HepG2 (cell line): Measurements from ENCODE around the gene IL18RAP. TPM values are rescaled to one million over a fixed set of nuclear protein-coding genes. Genes with fewer than 3 reads are reported as not detected.

Source experiments
- ATAC-seq: fragments of 200-7000 bp; cut with Tn5 transposase; 3 replicates; pipeline ENCODE4 v1.9.1; 2020; ENCODE audit warnings: mild to moderate bottlenecking, moderate library complexity
- BruUV-seq: library from RNA; stranded (reverse); fragments of 400-500 nt; replicated peaks from 2 replicates; lab custom pipeline; 2021; lab: Mats Ljungman, UMichigan
- CTCF ChIA-PET: fragments of 300-600 bp; formaldehyde crosslinking; extraction: SDS; loops from one replicate; lab custom pipeline; 2021; ENCODE audit warnings: low total read pairs, inconsistent platforms, low intra/inter-chr PET ratio; lab: Yijun Ruan, JAX
- POLR2A ChIA-PET: fragments of 350-600 bp; sonication (Branson Sonifier 250); formaldehyde crosslinking; loops from one replicate; lab custom pipeline; 2020; ENCODE audit warnings: antibody characterized with exemption, inconsistent platforms; lab: Yijun Ruan, JAX
- DNase-seq: peaks from one replicate; pipeline ENCODE4 v3.0.0-alpha.2; 2015; ENCODE audit warnings: low spot score
- FAIRE-seq: peaks from 3 replicates; lab custom pipeline; 2011; peaks lifted over from hg19 to GRCh38; lab: Jason Lieb, UNC
- H2AFZ ChIP-seq: one replicate; pipeline ENCODE4 v1.6.1; 2011; ENCODE audit warnings: low read length, inconsistent platforms
- H3K27ac ChIP-seq: fragments of 300-600 bp; 3 replicates; pipeline ENCODE4 v1.8.0; 2011; ENCODE audit warnings: mixed run types, mild to moderate bottlenecking, mixed read lengths, low read length, inconsistent platforms; ENCODE audit not compliant: insufficient read depth; ENCODE audit errors: extremely low read length
- H3K27me3 ChIP-seq, 2 experiments: fragments of 200-600 bp in 1 of 2; 2 replicates in 1 of 2; 3 replicates in 1 of 2; pipeline versions ENCODE4 v1.6.0 to v1.8.0; 2011; ENCODE audit warnings: low read length in 2 of 2, mild to moderate bottlenecking in 2 of 2, moderate library complexity in 2 of 2, inconsistent platforms in 1 of 2; ENCODE audit not compliant: insufficient read depth in 2 of 2, control insufficient read depth in 1 of 2
- H3K36me3 ChIP-seq, 2 experiments: fragments of 200-600 bp in 1 of 2; replicated peaks in 1 of 2; 2 replicates in 1 of 2; 3 replicates in 1 of 2; pipeline versions ENCODE4 v1.5.1 to v1.8.0; 2011; ENCODE audit warnings: low read length in 2 of 2, inconsistent platforms in 1 of 2; ENCODE audit not compliant: insufficient read depth in 2 of 2, control insufficient read depth in 1 of 2
- H3K4me1 ChIP-seq: 2 replicates; pipeline ENCODE4 v1.5.1; 2012; ENCODE audit warnings: low read length, inconsistent platforms; ENCODE audit not compliant: insufficient read depth
- H3K4me2 ChIP-seq: 2 replicates; pipeline ENCODE4 v1.6.0; 2011; ENCODE audit warnings: low read depth, low read length, inconsistent platforms
- H3K4me3 ChIP-seq, 3 experiments: fragments of 200-600 bp in 1 of 3; sonication (generic), shearing (Covaris generic) in 1 of 3; replicated peaks in 1 of 3; 2 replicates each; pipeline ENCODE4 v1.5.1; 2011 to 2016; ENCODE audit warnings: low read length in 3 of 3, inconsistent platforms in 2 of 3, low read depth in 2 of 3, mild to moderate bottlenecking in 2 of 3, control low read depth in 1 of 3, mixed read lengths in 1 of 3; ENCODE audit not compliant: insufficient read depth in 1 of 3
- H3K79me2 ChIP-seq: one replicate; pipeline ENCODE4 v1.6.1; 2011; ENCODE audit warnings: low read length, inconsistent platforms; ENCODE audit not compliant: insufficient read depth
- H3K9ac ChIP-seq: 2 replicates; pipeline ENCODE4 v1.6.0; 2011; ENCODE audit warnings: mild to moderate bottlenecking, low read depth, low read length, inconsistent platforms; ENCODE audit not compliant: insufficient read depth
- H3K9me3 ChIP-seq: 2 replicates; pipeline ENCODE4 v1.5.1; 2012; ENCODE audit warnings: mild to moderate bottlenecking, low read length
- H4K20me1 ChIP-seq: 2 replicates; pipeline ENCODE4 v1.6.0; 2011; ENCODE audit warnings: inconsistent platforms, mild to moderate bottlenecking, low read length, moderate library complexity; ENCODE audit not compliant: insufficient read depth
- BCL6 ChIP-seq: IDR thresholded peaks from 2 replicates; pipeline ENCODE4 v1.6.1; 2016; ENCODE audit warnings: missing genetic modification reagents, missing compliant biosample characterization
- BORCS8-MEF2B ChIP-seq: sonication (generic); formaldehyde crosslinking; IDR thresholded peaks from 2 replicates; pipeline ENCODE4 v1.8.0; 2022; ENCODE audit warnings: mild to moderate bottlenecking, missing genetic modification reagents
- CREB1 ChIP-seq, 2 experiments: fragments of 450-650 bp in 1 of 2; IDR thresholded peaks; 2 replicates each; pipeline ENCODE4 v1.6.1; 2016 to 2017; ENCODE audit warnings: control low read depth in 1 of 2, mild to moderate bottlenecking in 1 of 2, missing compliant biosample characterization in 1 of 2, missing genetic modification characterization in 1 of 2
- CREB3 ChIP-seq: sonication (generic); formaldehyde crosslinking; IDR thresholded peaks from 2 replicates; pipeline ENCODE4 v1.5.0; 2020; ENCODE audit warnings: missing genetic modification reagents
- HDAC6 ChIP-seq: fragments of 200-600 bp; sonication (generic); IDR thresholded peaks from 2 replicates; pipeline ENCODE4 v1.7.0; 2017; ENCODE audit warnings: mild to moderate bottlenecking, antibody characterized with exemption, low read length, low read depth
- HOXA5 ChIP-seq: sonication (generic); formaldehyde crosslinking; IDR thresholded peaks from 2 replicates; pipeline ENCODE4 v1.4.0; 2020; ENCODE audit warnings: missing genetic modification reagents
- MAF1 ChIP-seq: sonication (generic); formaldehyde crosslinking; IDR thresholded peaks from 2 replicates; pipeline ENCODE4 v1.5.0; 2020; ENCODE audit warnings: missing genetic modification reagents, borderline replicate concordance
- MED13 ChIP-seq: sonication (generic); formaldehyde crosslinking; IDR thresholded peaks from 2 replicates; pipeline ENCODE4 v1.5.0; 2020; ENCODE audit warnings: missing genetic modification reagents
- TRAFD1 ChIP-seq: sonication (generic); formaldehyde crosslinking; IDR thresholded peaks from 2 replicates; pipeline ENCODE4 v1.5.1; 2020; ENCODE audit warnings: missing genetic modification reagents, mild to moderate bottlenecking, borderline replicate concordance
- ZBTB1 ChIP-seq: sonication (generic); formaldehyde crosslinking; IDR thresholded peaks from 2 replicates; pipeline ENCODE4 v1.4.0; 2020; ENCODE audit warnings: missing genetic modification reagents, borderline replicate concordance
- ZMYM4 ChIP-seq: sonication (generic); formaldehyde crosslinking; IDR thresholded peaks from 2 replicates; pipeline ENCODE4 v1.8.1; 2023; ENCODE audit warnings: mild to moderate bottlenecking, missing genetic modification reagents
- ZNF329 ChIP-seq: sonication (generic); formaldehyde crosslinking; IDR thresholded peaks from 2 replicates; pipeline ENCODE4 v1.9.0; 2021; ENCODE audit warnings: low read depth, mild to moderate bottlenecking, missing genetic modification reagents
- ZNF468 ChIP-seq: sonication (generic); formaldehyde crosslinking; IDR thresholded peaks from 2 replicates; pipeline ENCODE4 v1.8.0; 2022; ENCODE audit warnings: mild to moderate bottlenecking, moderate library complexity, missing genetic modification reagents
- ZNF703 ChIP-seq: sonication (generic); formaldehyde crosslinking; IDR thresholded peaks from 2 replicates; pipeline ENCODE4 v1.5.1; 2020; ENCODE audit warnings: missing genetic modification reagents, mild to moderate bottlenecking, moderate library complexity, borderline replicate concordance
- ZNF777 ChIP-seq: sonication (generic); formaldehyde crosslinking; IDR thresholded peaks from 2 replicates; pipeline ENCODE4 v1.4.0; 2020; ENCODE audit warnings: missing genetic modification reagents
- ZSCAN20 ChIP-seq: sonication (generic); formaldehyde crosslinking; IDR thresholded peaks from 2 replicates; pipeline ENCODE4 v1.4.0; 2020; ENCODE audit warnings: missing genetic modification reagents, mild to moderate bottlenecking, borderline replicate concordance
- WGBS: methylation state at CpG from one replicate; pipeline ENCODE4 v1.1.6; 2017; ENCODE audit warnings: low lambda C conversion rate; 5-methylcytosine and 5-hydroxymethylcytosine counted together
- in situ Hi-C: cut with HindIII; loops from 2 replicates; pipeline ENCODE4 v1.10.0; 2017; ENCODE audit warnings: low pct_unique_long_range_greater_than_20kb; ENCODE audit not compliant: extremely low pct_ligation_motif_present
- intact Hi-C: fragments of 100-400 bp; cut with micrococcal nuclease; formaldehyde crosslinking; loops from one replicate; pipeline ENCODE4 v1.10.0; 2022; ENCODE audit not compliant: unreplicated experiment
- polyA plus RNA-seq, 8 experiments: library from polyadenylated mRNA; depleted of rRNA in 3 of 8; stranded (reverse) in 7 of 8; unstranded in 1 of 8; fragments of >200 nt; fragmentation: Illumina TruSeq in 4 of 8; extraction: Trizol in 4 of 8; gene quantifications; 2 replicates each; pipeline versions ENCODE4 v1.2.1 to v1.2.3, GENCODE V29; 2011 to 2016; ENCODE audit warnings: low read depth in 4 of 8, missing spikeins in 1 of 8, mixed read lengths in 1 of 8; ENCODE audit not compliant: insufficient read depth in 1 of 8
- total RNA-seq, 5 experiments: library from RNA; depleted of rRNA; stranded (reverse); fragments of >200 nt; fragmentation: Illumina TruSeq; extraction: Trizol; gene quantifications; 2 replicates each; pipeline ENCODE4 v1.2.3, GENCODE V29; 2016; ENCODE audit warnings: low read depth in 1 of 5

IL18RAP gene
- total and polyA plus RNA-seq, 2 of the 13 experiments (the other 11 are each of a cell fraction or from before 2014, with no cell fraction given) = 0.05 TPM; not detected in 1

- no peak overlapping the region for H3K4me2 ChIP-seq
- 43% methylated on average over 1 of the region's 1 CpG for WGBS
- FAIRE-seq (no peak), DNase-seq (no peak), ATAC-seq (no peak)
- no peaks in the 10 kb centered on the region for H3K9me3 ChIP-seq
- H3K9ac ChIP-seq = no peak overlapping the region
- H3K4me1 ChIP-seq = no peaks in the 10 kb centered on the region
- no TSS peak for BruUV-seq
- CTCF ChIA-PET = no interaction called here
- peaks cover 2 to 29% of the 10 kb centered on the region in 2 experiments; a peak in 3 of 5 replicates for H3K27me3 ChIP-seq
- in situ Hi-C loops (no loop called here), intact Hi-C loops (no loop called here)
- POLR2A ChIA-PET = no interaction called here
- no peaks in the 10 kb centered on the region for H3K79me2 ChIP-seq
- no peak for TF ChIP-seq BORCS8-MEF2B (CRISPR knock-in tag)
- TF ChIP-seq CREB3 (CRISPR knock-in tag) = no peak
- no peak for TF ChIP-seq ZSCAN20
- no peak for TF ChIP-seq MAF1 (CRISPR knock-in tag)
- TF ChIP-seq ZMYM4 (CRISPR knock-in tag) = no peak
- TF ChIP-seq ZNF703 = no peak
- no peak for TF ChIP-seq MED13 (CRISPR knock-in tag)
- no peak for TF ChIP-seq HDAC6
- no peak for TF ChIP-seq CREB1 (IDR thresholded peaks at IDR 0.05)
- no peak for TF ChIP-seq CREB1 (CRISPR knock-in tag; IDR thresholded peaks at IDR 0.05)
- TF ChIP-seq ZBTB1 (CRISPR knock-in tag) = no peak
- TF ChIP-seq HOXA5 (CRISPR knock-in tag) = no peak
- TF ChIP-seq BCL6 (CRISPR knock-in tag) = no peak
- no peak for TF ChIP-seq ZNF468 (CRISPR knock-in tag)
- TF ChIP-seq ZNF777 (CRISPR knock-in tag) = no peak
- TF ChIP-seq ZNF329 (CRISPR knock-in tag) = no peak
- no peak for TF ChIP-seq TRAFD1 (CRISPR knock-in tag)
- H2AFZ ChIP-seq = no peak overlapping the region
- H3K36me3 ChIP-seq = no peaks in the 10 kb centered on the region
- no peak overlapping the region for H3K27ac ChIP-seq
- H3K4me3 ChIP-seq = no peak overlapping the region
- H4K20me1 ChIP-seq = no peaks in the 10 kb centered on the region
Measured at GRCh38 chr2:102417946-102418345, 5.0 kb upstream of the IL18RAP start.
